Pancreas (tissue), 10 donors: ENCODE data around the gene KANTR. TPM values are rescaled to one million over a fixed set of nuclear protein-coding genes. Genes with fewer than 3 reads are reported as not detected.

Source experiments
- ATAC-seq, 4 donors: fragments of 200-7000 bp; cut with Tn5 transposase; one replicate each; pipeline versions ENCODE4 v1.8.0 to v1.9.1; 2020; ENCODE audit warnings: mild to moderate bottlenecking in 4 of 4, moderate library complexity in 4 of 4
- DNase-seq, 6 donors: peaks; one replicate each; pipeline ENCODE4 v3.0.0-alpha.2; 2020
- FAIRE-seq: peaks from 2 replicates; lab custom pipeline; 2012; peaks lifted over from hg19 to GRCh38; lab: Jason Lieb, UNC
- H3K27ac ChIP-seq, 4 donors: fragments of 200-600 bp; sonication (generic); 1 replicate in 3 of 4; 2 replicates in 1 of 4; pipeline versions ENCODE4 v1.5.0 to v1.8.0; 2020
- H3K27me3 ChIP-seq, 4 donors: fragments of 200-600 bp; one replicate each; pipeline ENCODE4 v1.8.0; 2021
- H3K36me3 ChIP-seq, 3 donors: fragments of 200-600 bp; sonication (generic) in 1 of 3; one replicate each; pipeline versions ENCODE4 v1.5.0 to v1.8.0; 2020 to 2021
- H3K4me1 ChIP-seq, 3 donors: fragments of 200-600 bp; one replicate each; pipeline ENCODE4 v1.8.0; 2021
- H3K4me3 ChIP-seq, 4 donors: fragments of 200-600 bp; sonication (generic) in 2 of 4; one replicate each; pipeline versions ENCODE4 v1.5.0 to v1.8.0; 2020 to 2021
- H3K9me3 ChIP-seq, 4 donors: fragments of 200-600 bp; one replicate each; pipeline ENCODE4 v1.8.0; 2021
- WGBS, 2 donors: extraction: QIAGEN DNeasy Blood & Tissue Kit; methylation state at CpG; one replicate each; pipeline ENCODE4 v1.1.7; 2013; 5-methylcytosine and 5-hydroxymethylcytosine counted together
- intact Hi-C, 3 donors: fragments of 100-400 bp; cut with DNase I; formaldehyde crosslinking; loops; one replicate each; pipeline versions ENCODE4 v1.11.1 to v1.14.2; 2022
- polyA plus RNA-seq, 2 donors: library from polyadenylated mRNA; stranded (reverse); fragments of 200-250 nt; gene quantifications; one replicate each; pipeline ENCODE4 v1.2.3, GENCODE V29; 2013
- total RNA-seq, 6 donors: library from RNA; stranded (reverse); fragmentation: NEBNext Ultra II Directional in 4 of 6; extraction: Animal tissue kit (Norgen Biotek cat#: 25700) in 4 of 6; gene quantifications; one replicate each; pipeline versions ENCODE4 v1.2.1 to v1.2.4, GENCODE V29; 2021 to 2023
- TF ChIP-seq, protein P1 (sequence below), 4 donors: fragments of 200-600 bp; sonication (generic) in 3 of 4; IDR thresholded peaks; one replicate each; pipeline versions ENCODE4 v1.5.0 to v1.8.0; 2021; ENCODE audit warnings: antibody characterized with exemption in 4 of 4
- donor health status: healthy with polysubstance abuse.
- donor health status: DM: no; HTN: no; CAD: no; lungs with moderate emphysema.
- donor health status: DM: no; HTN: no; CAD: no.
- donor health status: control.
- donor health status: control.
- donor health status: Bipolar disorder and iron deficiency.
- donor health status: DM: yes; HTN: yes; CAD: no.
- donor health status: DM: no; HTN: no; CAD: no.
- donor health status: DM: no; HTN: no; CAD: no.
- donor health status: DM: yes; HTN: yes; CAD: no.

The KANTR gene
- total and polyA plus RNA-seq, 8 donors, result 2.4 to 10.8 (median 5.2) TPM

GRCh38 chrX:53075011-53075410 is 18.9 kb upstream of the KANTR start:
- no peaks in the 10 kb centered on the region for H3K4me1 ChIP-seq
- H3K4me3 ChIP-seq, result no peak overlapping the region
- no peak for FAIRE-seq
- no peaks in the 10 kb centered on the region for H3K9me3 ChIP-seq
- TF ChIP-seq, protein P1, sequence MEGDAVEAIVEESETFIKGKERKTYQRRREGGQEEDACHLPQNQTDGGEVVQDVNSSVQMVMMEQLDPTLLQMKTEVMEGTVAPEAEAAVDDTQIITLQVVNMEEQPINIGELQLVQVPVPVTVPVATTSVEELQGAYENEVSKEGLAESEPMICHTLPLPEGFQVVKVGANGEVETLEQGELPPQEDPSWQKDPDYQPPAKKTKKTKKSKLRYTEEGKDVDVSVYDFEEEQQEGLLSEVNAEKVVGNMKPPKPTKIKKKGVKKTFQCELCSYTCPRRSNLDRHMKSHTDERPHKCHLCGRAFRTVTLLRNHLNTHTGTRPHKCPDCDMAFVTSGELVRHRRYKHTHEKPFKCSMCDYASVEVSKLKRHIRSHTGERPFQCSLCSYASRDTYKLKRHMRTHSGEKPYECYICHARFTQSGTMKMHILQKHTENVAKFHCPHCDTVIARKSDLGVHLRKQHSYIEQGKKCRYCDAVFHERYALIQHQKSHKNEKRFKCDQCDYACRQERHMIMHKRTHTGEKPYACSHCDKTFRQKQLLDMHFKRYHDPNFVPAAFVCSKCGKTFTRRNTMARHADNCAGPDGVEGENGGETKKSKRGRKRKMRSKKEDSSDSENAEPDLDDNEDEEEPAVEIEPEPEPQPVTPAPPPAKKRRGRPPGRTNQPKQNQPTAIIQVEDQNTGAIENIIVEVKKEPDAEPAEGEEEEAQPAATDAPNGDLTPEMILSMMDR (IDR thresholded peaks at IDR 0.05), result no peak
- ATAC-seq, result no peak
- intact Hi-C loops, result no loop called here
- no peaks in the 10 kb centered on the region for H3K36me3 ChIP-seq
- DNase-seq, result no peak
- H3K27me3 ChIP-seq, result peaks cover 0 to 12% (median 0%) of the 10 kb centered on the region in 4 donors
- no peak overlapping the region for H3K27ac ChIP-seq
- 77% methylated on average over 7 of the region's 7 CpGs for WGBS, 2 donors

- ATAC-seq, result no peak
- WGBS, 2 donors, result 91 to 96% methylated on average over 21 of the region's 21 CpGs
- no peak for FAIRE-seq
Observed at GRCh38 chrX:53076671-53077070, 17.3 kb upstream of the KANTR start.

GRCh38 chrX:53077207-53078197 is 16.4 kb upstream of the KANTR start:
- Histone ChIP-seq H3K27me3 (no peaks in the 10 kb centered on the region), H3K4me1 (no peaks in the 10 kb centered on the region), H3K9me3 (no peaks in the 10 kb centered on the region), H3K27ac (no peak overlapping the region), H3K36me3 (no peaks in the 10 kb centered on the region), H3K4me3 (no peak overlapping the region)
- intact Hi-C loops, result no loop called here
- TF ChIP-seq, protein P1 (IDR thresholded peaks at IDR 0.05), result no peak
- 88 to 89% methylated on average over 27 of the region's 27 CpGs for WGBS, 2 donors
- no peak for FAIRE-seq
- peak in 1 of 6 donors; percentile 80 for DNase-seq
- ATAC-seq, result no peak

More at GRCh38 chrX:53076671-53077070, 17.3 kb upstream of the KANTR start:
- Histone ChIP-seq H3K4me3 (no peak overlapping the region), H3K36me3 (no peaks in the 10 kb centered on the region), H3K9me3 (no peaks in the 10 kb centered on the region), H3K4me1 (no peaks in the 10 kb centered on the region), H3K27ac (no peak overlapping the region), H3K27me3 (no peaks in the 10 kb centered on the region)
- TF ChIP-seq, protein P1 (IDR thresholded peaks at IDR 0.05), result no peak
- no peak for DNase-seq
- intact Hi-C loops, result no loop called here

DNA sequence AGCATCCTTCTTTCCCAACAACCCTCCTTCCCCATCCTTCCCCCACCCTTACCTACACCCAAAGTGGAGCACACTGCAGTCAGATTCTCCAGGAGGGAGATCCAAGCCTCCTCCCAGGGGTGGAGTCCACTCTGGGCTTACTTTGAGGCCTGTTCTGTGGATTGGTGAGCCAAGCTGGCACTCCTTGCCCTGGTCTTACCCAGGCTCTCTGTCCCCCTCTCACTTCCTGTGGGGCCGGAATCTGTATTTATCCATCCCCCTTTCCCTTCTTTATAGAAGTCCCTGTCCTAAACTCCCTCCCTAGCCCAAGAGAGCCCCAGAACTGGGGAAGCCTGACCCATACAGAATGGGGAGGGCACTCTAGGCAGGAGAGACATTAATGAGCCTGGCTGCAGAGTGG is 15.0 kb upstream of the KANTR start:
- Histone ChIP-seq H3K4me3 (no peak overlapping the region), H3K36me3 (no peaks in the 10 kb centered on the region), H3K4me1 (no peaks in the 10 kb centered on the region), H3K27ac (no peak overlapping the region), H3K9me3 (no peaks in the 10 kb centered on the region), H3K27me3 (no peaks in the 10 kb centered on the region)
- DNase-seq (no peak), ATAC-seq (no peak), FAIRE-seq (no peak)
- intact Hi-C loops, result no loop called here
- TF ChIP-seq, protein P1 (IDR thresholded peaks at IDR 0.05), result no peak
- 86 to 90% methylated on average over 1 of the region's 1 CpG for WGBS, 2 donors
